HepG2 (cell line): ENCODE data around the gene SHISA4. TPM values are rescaled to one million over a fixed set of nuclear protein-coding genes. Genes with fewer than 3 reads are reported as not detected.

Source experiments
- ATM ChIP-seq: fragments of 450-650 bp; IDR thresholded peaks from 2 replicates; pipeline ENCODE4 v1.7.1; 2017; ENCODE audit warnings: mild to moderate bottlenecking, borderline replicate concordance
- BCL6 ChIP-seq: IDR thresholded peaks from 2 replicates; pipeline ENCODE4 v1.6.1; 2016; ENCODE audit warnings: missing genetic modification reagents, missing compliant biosample characterization
- EP300 ChIP-seq, 3 experiments: sonication (generic) in 1 of 3; formaldehyde crosslinking in 1 of 3; IDR thresholded peaks; 2 replicates each; pipeline versions ENCODE4 v1.5.1 to v1.6.1; 2011 to 2020; ENCODE audit warnings: low read depth in 2 of 3, low read length in 2 of 3, borderline replicate concordance in 1 of 3, improper control_type of control experiment in 1 of 3, mild to moderate bottlenecking in 1 of 3, missing genetic modification reagents in 1 of 3, moderate library complexity in 1 of 3
- FOXK2 ChIP-seq: fragments of 450-650 bp; IDR thresholded peaks from 2 replicates; pipeline ENCODE4 v1.6.1; 2016
- HNRNPUL1 ChIP-seq: fragments of 200-400 bp; formaldehyde crosslinking; IDR thresholded peaks from 2 replicates; pipeline ENCODE4 v1.6.1; 2017; ENCODE audit warnings: low read depth, mild to moderate bottlenecking, low read length, moderate library complexity
- KMT2B ChIP-seq: IDR thresholded peaks from 2 replicates; pipeline ENCODE4 v1.6.1; 2016; ENCODE audit warnings: missing genetic modification reagents, missing compliant biosample characterization
- MYC ChIP-seq: sonication (generic); formaldehyde crosslinking; IDR thresholded peaks from 2 replicates; pipeline ENCODE4 v1.9.0; 2021; ENCODE audit warnings: missing genetic modification reagents, borderline replicate concordance
- NR1H2 ChIP-seq: sonication (generic); formaldehyde crosslinking; IDR thresholded peaks from 2 replicates; pipeline ENCODE4 v1.8.1; 2022; ENCODE audit warnings: low read depth, missing genetic modification reagents, borderline replicate concordance
- PAWR ChIP-seq: sonication (generic); formaldehyde crosslinking; IDR thresholded peaks from 2 replicates; pipeline ENCODE4 v1.4.0; 2020; ENCODE audit warnings: missing genetic modification reagents, mild to moderate bottlenecking, borderline replicate concordance
- RFXAP ChIP-seq: sonication (generic); formaldehyde crosslinking; IDR thresholded peaks from 2 replicates; pipeline ENCODE4 v1.4.0; 2020; ENCODE audit warnings: missing genetic modification reagents, borderline replicate concordance
- SALL2 ChIP-seq: sonication (generic); formaldehyde crosslinking; IDR thresholded peaks from 2 replicates; pipeline ENCODE4 v1.8.1; 2023; ENCODE audit warnings: mild to moderate bottlenecking, missing genetic modification reagents, inconsistent platforms
- TCF7L2 ChIP-seq: IDR thresholded peaks from 2 replicates; pipeline ENCODE4 v1.6.1; 2011; ENCODE audit warnings: mild to moderate bottlenecking, low read depth, low read length, moderate library complexity
- ZEB1 ChIP-seq: IDR thresholded peaks from 2 replicates; pipeline ENCODE4 v1.6.1; 2012; ENCODE audit warnings: mild to moderate bottlenecking, low read depth, inconsistent platforms; ENCODE audit not compliant: insufficient replicate concordance
- ZNF564 ChIP-seq: sonication (generic); formaldehyde crosslinking; IDR thresholded peaks from 2 replicates; pipeline ENCODE4 v1.8.1; 2023; ENCODE audit warnings: mild to moderate bottlenecking, missing genetic modification reagents
- ZNF629 ChIP-seq: sonication (generic); formaldehyde crosslinking; conservative IDR thresholded peaks from 2 replicates; pipeline ENCODE4 v1.5.0; 2020; ENCODE audit warnings: missing genetic modification reagents
- ZSCAN29 ChIP-seq: sonication (generic); formaldehyde crosslinking; conservative IDR thresholded peaks from 2 replicates; pipeline ENCODE4 v1.4.0; 2020; ENCODE audit warnings: mild to moderate bottlenecking, missing genetic modification reagents
- polyA plus RNA-seq, 8 experiments: library from polyadenylated mRNA; depleted of rRNA in 3 of 8; stranded (reverse) in 7 of 8; unstranded in 1 of 8; fragments of >200 nt; fragmentation: Illumina TruSeq in 4 of 8; extraction: Trizol in 4 of 8; gene quantifications; 2 replicates each; pipeline versions ENCODE4 v1.2.1 to v1.2.3, GENCODE V29; 2011 to 2016; ENCODE audit warnings: low read depth in 4 of 8, missing spikeins in 1 of 8, mixed read lengths in 1 of 8; ENCODE audit not compliant: insufficient read depth in 1 of 8
- total RNA-seq, 5 experiments: library from RNA; depleted of rRNA; stranded (reverse); fragments of >200 nt; fragmentation: Illumina TruSeq; extraction: Trizol; gene quantifications; 2 replicates each; pipeline ENCODE4 v1.2.3, GENCODE V29; 2016; ENCODE audit warnings: low read depth in 1 of 5
- TF ChIP-seq, protein P1 (sequence below): sonication (generic); formaldehyde crosslinking; IDR thresholded peaks from 2 replicates; pipeline ENCODE4 v1.5.1; 2020; ENCODE audit warnings: mild to moderate bottlenecking, missing genetic modification reagents
- TF ChIP-seq, protein P2 (sequence below): sonication (generic); formaldehyde crosslinking; IDR thresholded peaks from 2 replicates; pipeline ENCODE4 v1.4.0; 2020; ENCODE audit warnings: missing genetic modification reagents, mild to moderate bottlenecking, borderline replicate concordance
- TF ChIP-seq, protein P3 (sequence below): IDR thresholded peaks from 2 replicates; pipeline ENCODE4 v1.6.1; 2016; ENCODE audit warnings: missing genetic modification reagents, missing compliant biosample characterization
- TF ChIP-seq, protein P4 (sequence below): sonication (generic); formaldehyde crosslinking; IDR thresholded peaks from 2 replicates; pipeline ENCODE4 v1.8.1; 2022; ENCODE audit warnings: low read depth, mild to moderate bottlenecking, missing genetic modification reagents

The SHISA4 gene
- total and polyA plus RNA-seq, 2 of the 13 experiments (the other 11 are each of a cell fraction or from before 2014, with no cell fraction given): 0.51 to 1.0 TPM

DNA sequence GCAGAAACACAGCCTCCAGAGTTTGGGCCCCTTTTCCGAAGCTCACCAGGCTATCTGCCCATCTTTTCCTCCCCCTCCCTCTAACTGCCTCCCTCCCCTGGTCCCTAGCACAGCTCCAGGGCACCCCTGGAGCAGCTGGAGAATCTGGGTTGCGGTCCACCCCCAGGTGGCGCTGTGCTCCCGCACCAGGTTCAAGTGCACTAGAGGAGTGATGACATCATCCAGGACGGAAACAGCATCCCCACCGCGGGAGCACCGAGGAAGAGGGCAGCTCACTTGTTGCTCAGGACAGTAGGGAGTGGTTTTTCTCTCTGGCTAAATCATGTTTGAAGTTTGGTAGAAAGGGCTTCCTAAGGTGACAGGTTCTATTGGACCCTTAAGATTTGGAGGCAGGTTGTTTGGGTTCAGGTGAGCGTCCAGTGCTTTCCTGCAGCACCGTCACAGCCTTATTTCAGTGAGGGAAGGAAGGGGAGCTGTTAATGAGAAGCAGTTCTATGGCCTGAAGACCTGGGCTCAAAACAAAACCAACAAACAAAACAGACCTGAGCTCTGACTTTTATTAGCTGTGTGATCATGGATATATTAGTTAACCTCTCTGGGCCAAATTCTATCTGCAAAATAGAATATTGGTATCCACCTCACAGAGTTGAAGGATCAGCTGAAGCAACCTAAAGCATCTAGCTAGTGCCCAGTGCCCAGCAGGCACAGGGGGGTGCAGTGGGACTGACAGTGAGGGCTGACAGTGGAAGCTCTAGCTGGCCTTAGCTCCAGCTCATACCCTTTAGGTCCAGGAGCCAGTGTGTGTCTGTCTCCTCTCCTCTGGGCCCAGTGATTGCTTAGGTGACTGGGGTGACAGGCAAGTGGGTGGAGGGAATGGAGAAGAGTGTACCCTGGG lies 7.5 kb downstream of the SHISA4 start (continued):
- TF ChIP-seq, protein P1, sequence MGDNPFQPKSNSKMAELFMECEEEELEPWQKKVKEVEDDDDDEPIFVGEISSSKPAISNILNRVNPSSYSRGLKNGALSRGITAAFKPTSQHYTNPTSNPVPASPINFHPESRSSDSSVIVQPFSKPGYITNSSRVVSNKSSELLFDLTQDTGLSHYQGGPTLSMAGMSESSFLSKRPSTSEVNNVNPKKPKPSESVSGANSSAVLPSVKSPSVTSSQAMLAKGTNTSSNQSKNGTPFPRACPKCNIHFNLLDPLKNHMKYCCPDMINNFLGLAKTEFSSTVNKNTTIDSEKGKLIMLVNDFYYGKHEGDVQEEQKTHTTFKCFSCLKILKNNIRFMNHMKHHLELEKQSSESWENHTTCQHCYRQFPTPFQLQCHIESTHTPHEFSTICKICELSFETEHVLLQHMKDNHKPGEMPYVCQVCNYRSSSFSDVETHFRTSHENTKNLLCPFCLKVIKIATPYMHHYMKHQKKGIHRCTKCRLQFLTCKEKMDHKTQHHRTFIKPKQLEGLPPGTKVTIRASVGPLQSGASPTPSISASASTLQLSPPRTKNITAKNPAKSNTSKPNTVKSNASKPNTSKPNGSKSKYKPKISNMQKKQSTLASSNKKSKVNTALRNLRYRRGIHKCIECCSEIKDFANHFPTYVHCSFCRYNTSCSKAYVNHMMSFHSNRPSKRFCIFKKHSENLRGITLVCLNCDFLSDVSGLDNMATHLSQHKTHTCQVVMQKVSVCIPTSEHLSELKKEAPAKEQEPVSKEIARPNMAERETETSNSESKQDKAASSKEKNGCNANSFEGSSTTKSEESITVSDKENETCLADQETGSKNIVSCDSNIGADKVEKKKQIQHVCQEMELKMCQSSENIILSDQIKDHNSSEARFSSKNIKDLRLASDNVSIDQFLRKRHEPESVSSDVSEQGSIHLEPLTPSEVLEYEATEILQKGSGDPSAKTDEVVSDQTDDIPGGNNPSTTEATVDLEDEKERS (CRISPR knock-in tag): no peak
- 0 out of 2 replicates have a peak, but pooled peaks have one; percentile 52 for TF ChIP-seq SALL2
- TF ChIP-seq ZEB1: no peak
- TF ChIP-seq MYC (CRISPR knock-in tag): 0 out of 2 replicates have a peak, but pooled peaks have one; percentile 25
- TF ChIP-seq RFXAP (CRISPR knock-in tag): no peak; the same call in 1 of the 2 replicates
- no peak for TF ChIP-seq KMT2B (CRISPR knock-in tag)
- TF ChIP-seq, protein P2, sequence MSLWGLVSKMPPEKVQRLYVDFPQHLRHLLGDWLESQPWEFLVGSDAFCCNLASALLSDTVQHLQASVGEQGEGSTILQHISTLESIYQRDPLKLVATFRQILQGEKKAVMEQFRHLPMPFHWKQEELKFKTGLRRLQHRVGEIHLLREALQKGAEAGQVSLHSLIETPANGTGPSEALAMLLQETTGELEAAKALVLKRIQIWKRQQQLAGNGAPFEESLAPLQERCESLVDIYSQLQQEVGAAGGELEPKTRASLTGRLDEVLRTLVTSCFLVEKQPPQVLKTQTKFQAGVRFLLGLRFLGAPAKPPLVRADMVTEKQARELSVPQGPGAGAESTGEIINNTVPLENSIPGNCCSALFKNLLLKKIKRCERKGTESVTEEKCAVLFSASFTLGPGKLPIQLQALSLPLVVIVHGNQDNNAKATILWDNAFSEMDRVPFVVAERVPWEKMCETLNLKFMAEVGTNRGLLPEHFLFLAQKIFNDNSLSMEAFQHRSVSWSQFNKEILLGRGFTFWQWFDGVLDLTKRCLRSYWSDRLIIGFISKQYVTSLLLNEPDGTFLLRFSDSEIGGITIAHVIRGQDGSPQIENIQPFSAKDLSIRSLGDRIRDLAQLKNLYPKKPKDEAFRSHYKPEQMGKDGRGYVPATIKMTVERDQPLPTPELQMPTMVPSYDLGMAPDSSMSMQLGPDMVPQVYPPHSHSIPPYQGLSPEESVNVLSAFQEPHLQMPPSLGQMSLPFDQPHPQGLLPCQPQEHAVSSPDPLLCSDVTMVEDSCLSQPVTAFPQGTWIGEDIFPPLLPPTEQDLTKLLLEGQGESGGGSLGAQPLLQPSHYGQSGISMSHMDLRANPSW (CRISPR knock-in tag): no peak
- no peak for TF ChIP-seq ATM
- TF ChIP-seq BCL6 (CRISPR knock-in tag): peak; percentile 44; the same call in 1 of the 2 replicates
- no peak for TF ChIP-seq EP300 (IDR thresholded peaks at IDR 0.05; ENCODE audit: low read depth in 2 of 2, low read length in 2 of 2)
- TF ChIP-seq EP300 (CRISPR knock-in tag; IDR thresholded peaks at IDR 0.05; ENCODE audit: borderline replicate concordance): no peak
- no peak for TF ChIP-seq ZNF564 (CRISPR knock-in tag)
- 0 out of 2 replicates have a peak, but pooled peaks have one; percentile 3 for TF ChIP-seq ZSCAN29
- no peak for TF ChIP-seq NR1H2 (CRISPR knock-in tag)
- TF ChIP-seq ZNF629 (CRISPR knock-in tag): no peak
- TF ChIP-seq TCF7L2: no peak
- TF ChIP-seq, protein P3, sequence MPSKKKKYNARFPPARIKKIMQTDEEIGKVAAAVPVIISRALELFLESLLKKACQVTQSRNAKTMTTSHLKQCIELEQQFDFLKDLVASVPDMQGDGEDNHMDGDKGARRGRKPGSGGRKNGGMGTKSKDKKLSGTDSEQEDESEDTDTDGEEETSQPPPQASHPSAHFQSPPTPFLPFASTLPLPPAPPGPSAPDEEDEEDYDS (CRISPR knock-in tag): no peak
- TF ChIP-seq FOXK2: no peak
- no peak for TF ChIP-seq HNRNPUL1
- TF ChIP-seq, protein P4, sequence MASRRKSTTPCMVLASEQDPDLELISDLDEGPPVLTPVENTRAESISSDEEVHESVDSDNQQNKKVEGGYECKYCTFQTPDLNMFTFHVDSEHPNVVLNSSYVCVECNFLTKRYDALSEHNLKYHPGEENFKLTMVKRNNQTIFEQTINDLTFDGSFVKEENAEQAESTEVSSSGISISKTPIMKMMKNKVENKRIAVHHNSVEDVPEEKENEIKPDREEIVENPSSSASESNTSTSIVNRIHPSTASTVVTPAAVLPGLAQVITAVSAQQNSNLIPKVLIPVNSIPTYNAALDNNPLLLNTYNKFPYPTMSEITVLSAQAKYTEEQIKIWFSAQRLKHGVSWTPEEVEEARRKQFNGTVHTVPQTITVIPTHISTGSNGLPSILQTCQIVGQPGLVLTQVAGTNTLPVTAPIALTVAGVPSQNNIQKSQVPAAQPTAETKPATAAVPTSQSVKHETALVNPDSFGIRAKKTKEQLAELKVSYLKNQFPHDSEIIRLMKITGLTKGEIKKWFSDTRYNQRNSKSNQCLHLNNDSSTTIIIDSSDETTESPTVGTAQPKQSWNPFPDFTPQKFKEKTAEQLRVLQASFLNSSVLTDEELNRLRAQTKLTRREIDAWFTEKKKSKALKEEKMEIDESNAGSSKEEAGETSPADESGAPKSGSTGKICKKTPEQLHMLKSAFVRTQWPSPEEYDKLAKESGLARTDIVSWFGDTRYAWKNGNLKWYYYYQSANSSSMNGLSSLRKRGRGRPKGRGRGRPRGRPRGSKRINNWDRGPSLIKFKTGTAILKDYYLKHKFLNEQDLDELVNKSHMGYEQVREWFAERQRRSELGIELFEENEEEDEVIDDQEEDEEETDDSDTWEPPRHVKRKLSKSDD (CRISPR knock-in tag): no peak
- TF ChIP-seq PAWR: no peak
